GM12878 (cell line): ENCODE results near the gene NDUFB2. TPM values are rescaled to one million over a fixed set of nuclear protein-coding genes. Genes with fewer than 3 reads are reported as not detected.

Experiments
- ATAC-seq: fragments of 200-7000 bp; cut with Tn5 transposase; 3 replicates; pipeline ENCODE4 v1.9.1; 2020; ENCODE audit warnings: mild to moderate bottlenecking, moderate library complexity
- BruUV-seq: library from RNA; stranded (reverse); fragments of 400-500 nt; replicated peaks from 2 replicates; lab custom pipeline; 2021; lab: Mats Ljungman, UMichigan
- CTCF ChIA-PET: fragments of 300-600 bp; sonication (Branson Sonifier 250); formaldehyde crosslinking; extraction: SDS; loops from one replicate; lab custom pipeline; 2021; ENCODE audit warnings: inconsistent platforms; lab: Yijun Ruan, JAX
- POLR2A ChIA-PET: fragments of 350-600 bp; formaldehyde crosslinking; extraction: SDS; loops from one replicate; lab custom pipeline; 2021; ENCODE audit warnings: inconsistent platforms; lab: Charles Lee
- RAD21 ChIA-PET: fragments of 300-600 bp; sonication (Branson Sonifier 250); formaldehyde crosslinking; loops from one replicate; lab custom pipeline; 2023; ENCODE audit warnings: antibody characterized with exemption; ENCODE audit not compliant: unreplicated experiment; lab: Charles Lee
- SMC1A ChIA-PET: fragments of 300-600 bp; sonication (Branson Sonifier 250); formaldehyde crosslinking; loops from one replicate; lab custom pipeline; 2023; ENCODE audit not compliant: unreplicated experiment, uncharacterized antibody; lab: Charles Lee
- DNase-seq: peaks from one replicate; pipeline ENCODE4 v3.0.0-alpha.2; 2011; ENCODE audit warnings: low read depth, low spot score
- FAIRE-seq: peaks from 3 replicates; lab custom pipeline; 2011; peaks lifted over from hg19 to GRCh38; lab: Jason Lieb, UNC
- H2AFZ ChIP-seq: 2 replicates; pipeline ENCODE4 v1.6.0; 2011; ENCODE audit warnings: low read depth, low read length, control low read depth; ENCODE audit not compliant: control insufficient read depth
- H3K27ac ChIP-seq: 2 replicates; pipeline ENCODE4 v1.5.1; 2011; ENCODE audit warnings: control low read depth; ENCODE audit not compliant: control insufficient read depth, insufficient read depth
- H3K27me3 ChIP-seq, 2 experiments: replicated peaks in 1 of 2; 2 replicates each; pipeline versions ENCODE4 v1.6.0 to v1.6.1; 2011; ENCODE audit warnings: low read length in 1 of 2; ENCODE audit not compliant: control insufficient read depth in 2 of 2, insufficient read depth in 2 of 2
- H3K36me3 ChIP-seq, 2 experiments: 2 replicates each; pipeline ENCODE4 v1.5.1; 2011; ENCODE audit warnings: low read length in 1 of 2; ENCODE audit not compliant: control insufficient read depth in 2 of 2, insufficient read depth in 2 of 2
- H3K4me1 ChIP-seq: 2 replicates; pipeline ENCODE4 v1.6.1; 2011; ENCODE audit warnings: mild to moderate bottlenecking, low read length, moderate library complexity, mixed read lengths; ENCODE audit not compliant: control insufficient read depth, insufficient read depth
- H3K4me2 ChIP-seq: 2 replicates; pipeline ENCODE4 v1.6.0; 2011; ENCODE audit warnings: control low read depth; ENCODE audit not compliant: control insufficient read depth, insufficient read depth
- H3K4me3 ChIP-seq: fragments of 200-600 bp; sonication (generic); 2 replicates; pipeline ENCODE4 v1.5.1; 2016
- H3K79me2 ChIP-seq: 2 replicates; pipeline ENCODE4 v1.6.0; 2011; ENCODE audit warnings: low read length; ENCODE audit not compliant: control insufficient read depth, insufficient read depth
- H3K9ac ChIP-seq: 2 replicates; pipeline ENCODE4 v1.8.0; 2011; ENCODE audit warnings: low read length, control low read depth, mixed read lengths; ENCODE audit not compliant: control insufficient read depth, insufficient read depth
- H3K9me3 ChIP-seq: replicated peaks from 3 replicates; pipeline ENCODE4 v1.5.1; 2011; ENCODE audit warnings: mild to moderate bottlenecking, low read length; ENCODE audit not compliant: control insufficient read depth, insufficient read depth
- H4K20me1 ChIP-seq: 2 replicates; pipeline ENCODE4 v1.6.0; 2011; ENCODE audit not compliant: control insufficient read depth, insufficient read depth
- BHLHE40 ChIP-seq, 2 experiments: fragments of 450-650 bp in 1 of 2; IDR thresholded peaks; 2 replicates each; pipeline ENCODE4 v1.6.1; 2011 to 2017; ENCODE audit warnings: low read depth in 2 of 2, borderline replicate concordance in 1 of 2, improper control_type of control experiment in 1 of 2, low read length in 1 of 2, mild to moderate bottlenecking in 1 of 2
- EGR1 ChIP-seq, 2 experiments: IDR thresholded peaks; 1 replicate in 1 of 2; 2 replicates in 1 of 2; pipeline ENCODE4 v1.6.1; 2011 to 2012; ENCODE audit warnings: low read depth in 2 of 2, low read length in 2 of 2, borderline replicate concordance in 1 of 2, mild to moderate bottlenecking in 1 of 2, moderate library complexity in 1 of 2
- JUND ChIP-seq: IDR thresholded peaks from 2 replicates; pipeline ENCODE4 v1.6.1; 2012; ENCODE audit warnings: low read depth, mild to moderate bottlenecking, low read length, improper control_type of control experiment, moderate library complexity
- MLLT1 ChIP-seq: fragments of 450-650 bp; IDR thresholded peaks from 2 replicates; pipeline ENCODE4 v1.6.1; 2016; ENCODE audit warnings: mild to moderate bottlenecking
- MYC ChIP-seq: IDR thresholded peaks from 2 replicates; pipeline ENCODE4 v1.6.1; 2011; ENCODE audit warnings: mild to moderate bottlenecking, low read length, moderate library complexity, inconsistent platforms; ENCODE audit not compliant: insufficient read depth, insufficient replicate concordance, insufficient read length, severe bottlenecking
- POLR2AphosphoS5 ChIP-seq: IDR thresholded peaks from 2 replicates; pipeline ENCODE4 v1.6.1; 2011; ENCODE audit warnings: mild to moderate bottlenecking, low read length, inconsistent platforms
- POU2F2 ChIP-seq: IDR thresholded peaks from 3 replicates; pipeline ENCODE4 v1.6.1; 2011; ENCODE audit warnings: low read depth, mild to moderate bottlenecking, low read length, borderline replicate concordance
- PRDM15 ChIP-seq: fragments of 450-650 bp; formaldehyde crosslinking; IDR thresholded peaks from 2 replicates; pipeline ENCODE4 v1.4.0; 2020; ENCODE audit warnings: mild to moderate bottlenecking, moderate library complexity
- TBL1XR1 ChIP-seq: IDR thresholded peaks from 2 replicates; pipeline ENCODE4 v1.6.1; 2012; ENCODE audit warnings: low read depth, low read length, improper control_type of control experiment
- TCF12 ChIP-seq: IDR thresholded peaks from 2 replicates; pipeline ENCODE4 v1.6.1; 2011; ENCODE audit warnings: low read depth, mild to moderate bottlenecking, low read length
- WGBS: methylation state at CpG from one replicate; pipeline ENCODE4 v1.1.6; 2016; ENCODE audit warnings: low lambda C conversion rate; ENCODE audit not compliant: insufficient replicate concordance, insufficient coverage; ENCODE audit errors: missing lambda C conversion rate; 5-methylcytosine and 5-hydroxymethylcytosine counted together
- in situ Hi-C: fragments of 300-500 bp; cut with MboI; formaldehyde crosslinking; loops from 9 replicates; pipeline ENCODE4 v1.14.3; 2018; ENCODE audit warnings: mixed read lengths
- intact Hi-C: fragments of 100-400 bp; cut with micrococcal nuclease; formaldehyde crosslinking; loops from one replicate; pipeline ENCODE4 v1.14.2; 2022; ENCODE audit not compliant: unreplicated experiment
- polyA plus RNA-seq, 11 experiments: library from polyadenylated mRNA; depleted of rRNA in 4 of 11; unstranded in 6 of 11; stranded (reverse) in 5 of 11; fragments of >200 nt; fragmentation: Nextera tagmentation in 4 of 11; fragmentation: Illumina TruSeq in 1 of 11; extraction: Ambion mirVana in 4 of 11; extraction: Trizol in 1 of 11; gene quantifications; 1 replicate in 1 of 11; 2 replicates in 10 of 11; pipeline versions ENCODE4 v1.2.1 to v1.2.3, GENCODE V29; 2011 to 2016; ENCODE audit warnings: inconsistent platforms in 2 of 11, missing spikeins in 2 of 11, low read depth in 1 of 11
- total RNA-seq, 4 experiments: library from RNA; depleted of rRNA in 3 of 4; stranded (reverse); fragments of >200 nt in 3 of 4; fragmentation: Illumina TruSeq in 1 of 4; extraction: Trizol in 1 of 4; gene quantifications; 2 replicates each; pipeline versions ENCODE4 v1.2.1 to v1.2.3, GENCODE V29; 2013 to 2021
- TF ChIP-seq, protein P1 (sequence below): fragments of 450-650 bp; IDR thresholded peaks from 2 replicates; pipeline ENCODE4 v1.6.1; 2017; ENCODE audit warnings: mild to moderate bottlenecking, moderate library complexity
- TF ChIP-seq, protein P2 (sequence below): IDR thresholded peaks from 2 replicates; pipeline ENCODE4 v1.6.1; 2012; ENCODE audit warnings: low read depth, low read length, improper control_type of control experiment

The NDUFB2 gene
- total and polyA plus RNA-seq, 10 of the 15 experiments (the other 5 are each of a cell fraction or from before 2014, with no cell fraction given), result 109 to 1,236 (median 323) TPM

DNA sequence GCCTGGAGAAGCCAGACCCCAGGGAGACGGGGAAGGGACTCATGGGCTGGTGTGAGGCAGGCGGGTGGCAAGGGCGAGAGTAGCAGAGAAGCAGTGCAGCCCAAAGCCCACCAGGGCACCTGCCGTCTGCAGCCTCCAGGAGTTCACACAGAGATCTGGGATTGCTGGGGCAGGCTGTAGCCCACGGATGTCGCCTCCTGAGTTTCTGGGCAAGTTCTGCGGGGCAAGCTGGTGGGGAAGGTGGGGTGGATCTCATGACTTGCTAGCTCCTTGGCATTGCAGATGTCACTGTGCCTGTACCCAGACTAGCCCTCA lies 17.7 kb upstream of the NDUFB2 start (continued):
- TF ChIP-seq POU2F2 (no peak), BHLHE40 (IDR thresholded peaks at IDR 0.05; ENCODE audit: borderline replicate concordance in 1 of 2, low read depth in 2 of 2, low read length in 1 of 2) (no peak), MLLT1 (no peak), JUND (no peak), POLR2AphosphoS5 (no peak), MYC (no peak), TCF12 (no peak), TBL1XR1 (no peak)

DNA sequence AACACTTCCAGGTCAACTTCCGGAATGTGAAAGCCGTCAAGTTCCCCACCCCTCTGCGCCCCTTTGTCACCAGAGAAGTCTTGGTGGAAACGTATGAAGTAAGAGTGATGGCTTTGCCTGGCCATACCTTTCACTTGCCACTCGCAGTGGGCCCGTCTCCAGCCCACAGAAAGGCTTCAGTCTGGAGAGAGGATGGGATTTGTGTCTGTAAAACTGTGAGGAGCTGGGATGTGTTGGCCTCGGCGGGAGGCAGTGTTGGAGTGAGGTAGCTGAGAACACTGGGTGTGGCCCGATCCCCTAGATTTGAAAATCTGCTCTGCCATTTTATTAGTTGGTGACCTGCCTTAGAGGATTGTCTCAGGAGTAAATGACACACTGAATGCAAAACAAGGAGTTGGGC lies 17.3 kb upstream of the NDUFB2 start:
- Histone ChIP-seq H3K4me3 (no peak overlapping the region), H4K20me1 (no peaks in the 10 kb centered on the region), H3K9me3 (no peaks in the 10 kb centered on the region), H3K9ac (no peak overlapping the region), H3K36me3 (0 out of 4 replicates have a peak, but pooled peaks cover 0 to 3% of the 10 kb centered on the region in 2 experiments), H3K4me1 (peaks cover 24% of the 10 kb centered on the region), H3K4me2 (no peak overlapping the region), H3K79me2 (no peaks in the 10 kb centered on the region), H3K27ac (no peak overlapping the region), H2AFZ (no peak overlapping the region), H3K27me3 (no peaks in the 10 kb centered on the region)
- ChIA-PET RAD21 (no interaction called here), SMC1A (no interaction called here), CTCF (no interaction called here), POLR2A (interaction anchor here (0.6 kb wide), 1 partner anchor 12 kb away, joined by 3 read pairs; no protein-coding TSS in a partner anchor)
- ATAC-seq (no peak), FAIRE-seq (no peak), DNase-seq (no peak)
- 97% methylated on average over 9 of the region's 9 CpGs for WGBS
- intact Hi-C loops, result loop anchor here (5.0 kb wide), 1 partner anchor 243 kb away; the partner anchor contains the start of gene BRAF
- in situ Hi-C loops, result loop anchor here (10.0 kb wide), 1 partner anchor 336 kb away; the partner anchor contains the start of gene MRPS33
- BruUV-seq, result no TSS peak
- TF ChIP-seq, protein P1, sequence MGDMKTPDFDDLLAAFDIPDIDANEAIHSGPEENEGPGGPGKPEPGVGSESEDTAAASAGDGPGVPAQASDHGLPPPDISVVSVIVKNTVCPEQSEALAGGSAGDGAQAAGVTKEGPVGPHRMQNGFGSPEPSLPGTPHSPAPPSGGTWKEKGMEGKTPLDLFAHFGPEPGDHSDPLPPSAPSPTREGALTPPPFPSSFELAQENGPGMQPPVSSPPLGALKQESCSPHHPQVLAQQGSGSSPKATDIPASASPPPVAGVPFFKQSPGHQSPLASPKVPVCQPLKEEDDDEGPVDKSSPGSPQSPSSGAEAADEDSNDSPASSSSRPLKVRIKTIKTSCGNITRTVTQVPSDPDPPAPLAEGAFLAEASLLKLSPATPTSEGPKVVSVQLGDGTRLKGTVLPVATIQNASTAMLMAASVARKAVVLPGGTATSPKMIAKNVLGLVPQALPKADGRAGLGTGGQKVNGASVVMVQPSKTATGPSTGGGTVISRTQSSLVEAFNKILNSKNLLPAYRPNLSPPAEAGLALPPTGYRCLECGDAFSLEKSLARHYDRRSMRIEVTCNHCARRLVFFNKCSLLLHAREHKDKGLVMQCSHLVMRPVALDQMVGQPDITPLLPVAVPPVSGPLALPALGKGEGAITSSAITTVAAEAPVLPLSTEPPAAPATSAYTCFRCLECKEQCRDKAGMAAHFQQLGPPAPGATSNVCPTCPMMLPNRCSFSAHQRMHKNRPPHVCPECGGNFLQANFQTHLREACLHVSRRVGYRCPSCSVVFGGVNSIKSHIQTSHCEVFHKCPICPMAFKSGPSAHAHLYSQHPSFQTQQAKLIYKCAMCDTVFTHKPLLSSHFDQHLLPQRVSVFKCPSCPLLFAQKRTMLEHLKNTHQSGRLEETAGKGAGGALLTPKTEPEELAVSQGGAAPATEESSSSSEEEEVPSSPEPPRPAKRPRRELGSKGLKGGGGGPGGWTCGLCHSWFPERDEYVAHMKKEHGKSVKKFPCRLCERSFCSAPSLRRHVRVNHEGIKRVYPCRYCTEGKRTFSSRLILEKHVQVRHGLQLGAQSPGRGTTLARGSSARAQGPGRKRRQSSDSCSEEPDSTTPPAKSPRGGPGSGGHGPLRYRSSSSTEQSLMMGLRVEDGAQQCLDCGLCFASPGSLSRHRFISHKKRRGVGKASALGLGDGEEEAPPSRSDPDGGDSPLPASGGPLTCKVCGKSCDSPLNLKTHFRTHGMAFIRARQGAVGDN, result no peak
- no peak for TF ChIP-seq PRDM15 (CRISPR knock-in tag)
- no peak for TF ChIP-seq EGR1 (IDR thresholded peaks at IDR 0.05; ENCODE audit: borderline replicate concordance in 1 of 2, low read depth in 2 of 2, low read length in 2 of 2)
- TF ChIP-seq, protein P2, sequence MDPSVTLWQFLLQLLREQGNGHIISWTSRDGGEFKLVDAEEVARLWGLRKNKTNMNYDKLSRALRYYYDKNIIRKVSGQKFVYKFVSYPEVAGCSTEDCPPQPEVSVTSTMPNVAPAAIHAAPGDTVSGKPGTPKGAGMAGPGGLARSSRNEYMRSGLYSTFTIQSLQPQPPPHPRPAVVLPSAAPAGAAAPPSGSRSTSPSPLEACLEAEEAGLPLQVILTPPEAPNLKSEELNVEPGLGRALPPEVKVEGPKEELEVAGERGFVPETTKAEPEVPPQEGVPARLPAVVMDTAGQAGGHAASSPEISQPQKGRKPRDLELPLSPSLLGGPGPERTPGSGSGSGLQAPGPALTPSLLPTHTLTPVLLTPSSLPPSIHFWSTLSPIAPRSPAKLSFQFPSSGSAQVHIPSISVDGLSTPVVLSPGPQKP, result no peak
